Hair follicular keratinocyte (primary cell): ENCODE results near the gene C5orf22. TPM values are rescaled to one million over a fixed set of nuclear protein-coding genes. Genes with fewer than 3 reads are reported as not detected.

Source experiments
- total RNA-seq: library from RNA; depleted of rRNA; stranded (reverse); fragments of >200 nt; gene quantifications from 2 replicates; pipeline ENCODE4 v1.2.3, GENCODE V29; 2015

Gene C5orf22
- total RNA-seq = 22.6 and 25.5 TPM in 2 replicates

DNA sequence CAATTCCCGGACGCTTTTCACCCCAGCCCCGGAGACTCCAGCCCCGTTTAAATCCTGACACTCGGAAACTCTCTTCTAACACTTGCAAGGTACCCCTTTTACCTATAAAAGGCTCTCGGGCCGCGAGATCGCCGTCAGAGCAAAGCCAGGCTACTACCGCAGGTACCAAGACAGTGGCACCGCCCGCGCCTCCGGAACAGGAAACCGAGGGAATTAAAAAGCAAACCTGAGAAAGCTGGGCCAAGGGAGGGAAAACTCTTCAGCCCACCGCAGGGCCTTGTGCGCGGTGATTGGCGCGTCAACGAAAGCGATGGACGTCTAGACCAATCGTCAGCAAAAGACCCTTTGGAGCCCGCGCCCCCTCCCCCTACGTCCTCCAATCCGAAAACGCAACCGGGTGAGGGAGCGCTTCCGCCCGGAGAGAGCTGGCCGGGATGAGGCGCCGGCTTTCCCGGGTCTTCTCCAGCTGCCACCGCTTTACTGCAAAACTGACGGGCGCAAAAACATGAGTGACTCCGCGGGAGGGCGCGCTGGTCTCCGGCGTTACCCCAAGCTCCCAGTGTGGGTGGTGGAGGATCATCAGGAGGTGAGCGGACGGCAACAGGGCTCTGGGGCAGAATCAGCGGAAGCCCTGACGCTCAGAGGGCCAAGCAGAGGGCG is at the start of gene C5orf22, which contains the start of gene DROSHA:
C5orf22 (plus strand) TSS at position 414 of the 660 bp plus-strand sequence; CDS start at position 506, 92 bp downstream.
DROSHA (minus strand) TSS at position 206 of the 660 bp plus-strand sequence. CDS start 3,034 bp downstream, outside the sequence.

Other genes starting within 250 kb of the C5orf22 start
- 33.3 and 60.0 TPM in 2 replicates for gene DROSHA, start 208 bp upstream of the C5orf22 start, total RNA-seq
- 3.0 and 5.1 TPM in 2 replicates for gene PDZD2, start 106.8 kb downstream of the C5orf22 start, total RNA-seq